Body of pancreas (tissue), 4 donors: ENCODE results near the gene TIGD3. TPM values are rescaled to one million over a fixed set of nuclear protein-coding genes. Genes with fewer than 3 reads are reported as not detected.

ENCODE experiments used
- ATAC-seq: fragments of 150-250 bp; one replicate; pipeline ENCODE4 v1.9.1; 2016
- DNase-seq, 4 donors: peaks; one replicate each; pipeline ENCODE4 v3.0.0-alpha.2; 2019
- H3K27ac ChIP-seq, 4 donors: fragments of 200-600 bp; sonication (generic); 1 replicate in 3 of 4; 2 replicates in 1 of 4; pipeline versions ENCODE4 v1.5.1 to v1.6.1; 2016 to 2019; ENCODE audit warnings: mild to moderate bottlenecking in 1 of 4, mixed read lengths in 1 of 4, moderate library complexity in 1 of 4
- H3K27me3 ChIP-seq, 2 donors: fragments of 200-600 bp; sonication (generic); one replicate each; pipeline ENCODE4 v1.6.0; 2016; ENCODE audit warnings: mild to moderate bottlenecking in 1 of 2
- H3K36me3 ChIP-seq, 2 donors: fragments of 200-600 bp; sonication (generic); replicated peaks in 1 of 2; 2 replicates each; pipeline ENCODE4 v1.5.1; 2016; ENCODE audit warnings: low read depth in 2 of 2; ENCODE audit not compliant: insufficient read depth in 1 of 2
- H3K4me1 ChIP-seq: fragments of 200-600 bp; sonication (generic); one replicate; pipeline ENCODE4 v1.6.0; 2016
- H3K4me3 ChIP-seq, 2 donors: fragments of 200-600 bp; sonication (generic); 1 replicate in 1 of 2; 2 replicates in 1 of 2; pipeline ENCODE4 v1.5.1; 2016 to 2019
- H3K9me3 ChIP-seq, 3 donors: fragments of 200-600 bp; sonication (generic); 1 replicate in 2 of 3; 2 replicates in 1 of 3; pipeline ENCODE4 v1.5.1; 2016
- CTCF ChIP-seq, 7 experiments: fragments of 450-650 bp in 4 of 7; fragments of 200-600 bp in 3 of 7; sonication (generic) in 3 of 7; IDR thresholded peaks; one replicate each; pipeline ENCODE4 v1.5.1; 2016 to 2019; ENCODE audit warnings: antibody characterized with exemption in 7 of 7
- POLR2A ChIP-seq, 3 donors: fragments of 450-650 bp; IDR thresholded peaks; one replicate each; pipeline ENCODE4 v1.6.1; 2016; ENCODE audit warnings: antibody characterized with exemption in 3 of 3, mild to moderate bottlenecking in 2 of 3
- WGBS, 2 donors: methylation state at CpG; one replicate each; pipeline ENCODE4 v1.1.5; 2017; 5-methylcytosine and 5-hydroxymethylcytosine counted together
- intact Hi-C: fragments of 100-400 bp; cut with DNase I; formaldehyde crosslinking; loops from one replicate; pipeline ENCODE4 v1.15.1; 2023
- total RNA-seq, 2 donors: library from RNA; depleted of rRNA; stranded (reverse); fragments of >200 nt; gene quantifications; one replicate each; pipeline ENCODE4 v1.1.0, GENCODE V29; 2016

Gene TIGD3
- total RNA-seq, 2 donors from 2014 or later: not detected

DNA sequence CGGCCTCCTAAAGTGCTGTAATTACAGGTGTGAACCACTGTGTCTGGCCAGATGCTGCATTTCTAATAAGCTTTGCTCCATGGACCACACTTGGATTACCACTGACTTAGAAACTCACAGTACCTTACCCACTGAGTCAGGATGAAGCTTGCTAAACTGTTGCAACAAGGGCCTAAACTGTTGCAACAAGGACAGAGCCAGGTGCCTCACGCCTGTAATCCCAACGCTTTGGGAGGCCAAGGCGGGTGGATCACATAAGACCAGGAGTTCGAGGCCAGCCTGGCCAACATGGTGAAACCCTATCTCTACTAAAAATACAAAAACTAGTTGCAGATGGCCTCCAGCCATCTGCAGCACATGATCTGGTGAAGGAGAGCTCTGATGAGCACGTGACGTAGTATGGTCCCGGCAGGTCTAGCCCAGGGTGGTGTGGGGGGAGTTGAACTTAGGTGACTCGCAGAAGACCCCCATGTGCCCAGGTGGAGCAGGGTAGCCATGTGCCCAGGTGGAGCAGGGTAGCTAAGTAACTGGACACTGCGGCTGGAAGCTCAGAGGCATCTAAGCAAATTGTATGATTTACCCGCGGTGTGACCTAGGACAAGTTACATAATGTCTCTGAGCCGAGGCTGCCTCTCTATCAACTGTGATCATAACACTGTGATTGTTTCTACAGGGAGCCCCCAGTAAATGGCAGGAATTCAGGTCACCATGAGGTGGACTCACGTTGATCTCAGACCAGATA is 19.5 kb downstream of the TIGD3 start:
- DNase-seq: no peak
- no peak for ATAC-seq
- WGBS, 2 donors: 77 to 85% methylated on average over 7 to 14 of the region's 14 CpGs
- Histone ChIP-seq H3K27ac (peak overlapping the region in 2 of 4 donors; percentile 48 to 96), H3K4me3 (no peak overlapping the region), H3K9me3 (no peaks in the 10 kb centered on the region), H3K4me1 (peaks cover 74% of the 10 kb centered on the region), H3K27me3 (no peaks in the 10 kb centered on the region), H3K36me3 (no peaks in the 10 kb centered on the region)
- no peak for TF ChIP-seq CTCF (IDR thresholded peaks at IDR 0.05)
- peak in 1 of 3 donors; percentile 2 for TF ChIP-seq POLR2A (IDR thresholded peaks at IDR 0.05)
- intact Hi-C loops: no loop called here

DNA sequence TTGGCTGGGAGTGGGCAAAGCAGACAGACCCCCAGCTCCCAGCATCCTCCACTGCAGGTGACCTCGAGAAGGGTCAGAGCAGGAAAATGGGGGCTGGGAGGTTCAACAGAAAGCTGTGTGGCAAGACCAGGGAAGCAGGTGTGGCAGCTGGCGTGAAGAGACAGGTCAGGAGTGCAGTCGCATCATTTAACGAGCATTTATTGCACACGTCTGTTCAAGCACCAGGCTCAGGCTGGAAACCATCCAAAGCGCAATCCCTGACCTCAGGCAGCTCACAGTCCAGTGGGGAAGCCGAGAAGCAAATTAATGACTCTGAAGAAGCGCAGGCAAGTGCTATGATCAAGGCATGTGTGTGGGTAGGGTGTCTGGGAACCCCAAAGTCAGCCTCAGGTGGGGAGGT is 20.5 kb downstream of the TIGD3 start:
- no peaks in the 10 kb centered on the region for H3K9me3 ChIP-seq
- ATAC-seq (no peak), DNase-seq (peak in 1 of 4 donors; percentile 36)
- H3K27me3 ChIP-seq: no peaks in the 10 kb centered on the region
- no peaks in the 10 kb centered on the region for H3K36me3 ChIP-seq
- H3K4me3 ChIP-seq: no peak overlapping the region
- 82 to 85% methylated on average over 8 of the region's 8 CpGs for WGBS, 2 donors
- TF ChIP-seq CTCF (IDR thresholded peaks at IDR 0.05) (no peak), POLR2A (IDR thresholded peaks at IDR 0.05) (no peak)
- peaks cover 78% of the 10 kb centered on the region for H3K4me1 ChIP-seq
- intact Hi-C loops: no loop called here
- peak overlapping the region in 1 of 4 donors; percentile 96 for H3K27ac ChIP-seq

GRCh38 chr11:65376138-65376713 is 21.7 kb downstream of the TIGD3 start:
- H3K27me3 ChIP-seq: no peaks in the 10 kb centered on the region
- H3K36me3 ChIP-seq: no peaks in the 10 kb centered on the region
- H3K27ac ChIP-seq: no peak overlapping the region
- WGBS, 2 donors: 87 to 90% methylated on average over 13 to 16 of the region's 16 CpGs
- H3K4me1 ChIP-seq: peaks cover 78% of the 10 kb centered on the region
- no peak for DNase-seq
- TF ChIP-seq CTCF (IDR thresholded peaks at IDR 0.05): no peak
- no peak for TF ChIP-seq POLR2A (IDR thresholded peaks at IDR 0.05)
- intact Hi-C loops: no loop called here
- H3K9me3 ChIP-seq: no peaks in the 10 kb centered on the region
- no peak for ATAC-seq
- no peak overlapping the region for H3K4me3 ChIP-seq

DNA sequence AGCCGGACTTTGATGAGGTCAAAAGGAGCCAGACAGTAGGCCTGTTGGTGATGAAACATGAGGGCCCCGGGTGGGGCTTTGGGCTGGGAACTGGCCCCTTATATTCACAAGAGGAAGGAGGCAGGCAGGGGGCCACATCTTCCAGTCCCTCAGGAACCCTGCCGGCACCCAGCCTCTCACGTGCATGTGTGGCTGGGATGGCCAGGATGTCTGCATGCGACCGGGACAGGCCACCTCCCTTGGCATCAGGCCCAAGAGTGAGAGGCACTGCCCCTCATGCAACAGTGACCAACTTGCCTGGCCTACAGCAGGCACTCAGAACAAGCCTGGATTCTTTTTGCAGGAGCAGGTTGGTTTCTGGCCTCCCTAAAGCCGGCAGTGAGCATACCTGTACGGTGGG is 22.5 kb downstream of the TIGD3 start:
- no peak for ATAC-seq
- intact Hi-C loops: no loop called here
- no peaks in the 10 kb centered on the region for H3K9me3 ChIP-seq
- peak in 1 of 4 donors; percentile 54 for DNase-seq
- H3K27ac ChIP-seq: peak overlapping the region in 2 of 4 donors; percentile 24 to 100
- no peaks in the 10 kb centered on the region for H3K27me3 ChIP-seq
- no peaks in the 10 kb centered on the region for H3K36me3 ChIP-seq
- H3K4me3 ChIP-seq: no peak overlapping the region
- WGBS, 2 donors: 63 to 82% methylated on average over 2 to 8 of the region's 8 CpGs
- TF ChIP-seq CTCF (IDR thresholded peaks at IDR 0.05) (no peak), POLR2A (IDR thresholded peaks at IDR 0.05) (no peak)
- H3K4me1 ChIP-seq: peaks cover 78% of the 10 kb centered on the region
